SU-DHL-6 (cell line): ENCODE data around the gene TNS3.

Source experiments
- H2AFZ ChIP-seq: fragments of 200-600 bp; sonication (generic); 2 replicates; pipeline ENCODE4 v1.6.1; 2014; ENCODE audit warnings: low read depth, mild to moderate bottlenecking, moderate library complexity, mixed read lengths, antibody characterized with exemption, low read length; ENCODE audit not compliant: severe bottlenecking
- H3F3A ChIP-seq: fragments of 200-600 bp; shearing (Covaris generic); 2 replicates; pipeline ENCODE4 v1.6.0; 2016; ENCODE audit warnings: antibody characterized with exemption, mild to moderate bottlenecking; ENCODE audit not compliant: insufficient read depth
- H3K27ac ChIP-seq: fragments of 200-600 bp; sonication (generic); 2 replicates; pipeline ENCODE4 v1.5.1; 2016; ENCODE audit warnings: low read depth, mild to moderate bottlenecking, low read length, moderate library complexity, mixed read lengths
- H3K27me3 ChIP-seq: fragments of 200-600 bp; sonication (generic), shearing (Covaris generic); 2 replicates; pipeline ENCODE4 v1.6.0; 2014; ENCODE audit warnings: mild to moderate bottlenecking, low read length
- H3K36me3 ChIP-seq: fragments of 200-600 bp; sonication (generic); 2 replicates; pipeline ENCODE4 v1.6.1; 2014; ENCODE audit warnings: mild to moderate bottlenecking, low read length, mixed read lengths
- H3K4me2 ChIP-seq: fragments of 300-600, 200-600 bp; shearing (Covaris generic), sonication (generic); 2 replicates; pipeline ENCODE4 v1.6.0; 2014; ENCODE audit warnings: low read length, low read depth, mild to moderate bottlenecking; ENCODE audit not compliant: poor library complexity, severe bottlenecking
- H3K4me3 ChIP-seq: fragments of 200-600 bp; sonication (generic); 2 replicates; pipeline ENCODE4 v1.5.1; 2014; ENCODE audit warnings: antibody characterized with exemption, low read length, mild to moderate bottlenecking, mixed read lengths; ENCODE audit not compliant: insufficient read depth, poor library complexity, severe bottlenecking
- H3K79me2 ChIP-seq: fragments of 200-600 bp; sonication (generic); 2 replicates; pipeline ENCODE4 v1.6.1; 2014; ENCODE audit warnings: mild to moderate bottlenecking, low read length, moderate library complexity; ENCODE audit not compliant: insufficient read depth
- H3K9ac ChIP-seq: fragments of 200-600 bp; sonication (generic); 2 replicates; pipeline ENCODE4 v1.7.0; 2014; ENCODE audit warnings: mild to moderate bottlenecking, low read length
- H3K9me2 ChIP-seq: fragments of 200-600 bp; sonication (generic); replicated peaks from 2 replicates; pipeline ENCODE4 v1.6.1; 2014; ENCODE audit warnings: low read length; ENCODE audit not compliant: insufficient read depth
- H3K9me3 ChIP-seq: fragments of 200-600 bp; sonication (generic); 2 replicates; pipeline ENCODE4 v1.6.1; 2014; ENCODE audit warnings: low read length, mixed read lengths; ENCODE audit not compliant: insufficient read depth
- H4K20me1 ChIP-seq: fragments of 200-600 bp; sonication (generic); 2 replicates; pipeline ENCODE4 v1.6.1; 2014; ENCODE audit warnings: low read depth, mild to moderate bottlenecking, antibody characterized with exemption, low read length, moderate library complexity, mixed read lengths
- EZH2phosphoT487 ChIP-seq: fragments of 200-600 bp; sonication (generic), shearing (Covaris generic); conservative IDR thresholded peaks from 2 replicates; pipeline ENCODE4 v1.6.1; 2018; ENCODE audit warnings: mild to moderate bottlenecking, antibody characterized with exemption, low read length, moderate library complexity, mixed read lengths
- TF ChIP-seq, protein P1 (sequence below): fragments of 200-600 bp; sonication (generic); IDR thresholded peaks from one replicate; pipeline ENCODE4 v1.5.1; 2017; ENCODE audit warnings: antibody characterized with exemption, mild to moderate bottlenecking, low read length, moderate library complexity; ENCODE audit not compliant: insufficient read depth, poor library complexity, severe bottlenecking

TNS3 gene

GRCh38 chr7:47273088-47273487 lies 308.8 kb downstream of the TNS3 start:
- H3K9me2 ChIP-seq = no peaks in the 10 kb centered on the region
- no peaks in the 10 kb centered on the region for H3F3A ChIP-seq
- no peak overlapping the region for H3K9ac ChIP-seq

GRCh38 chr7:47271749-47272148 lies 310.2 kb downstream of the TNS3 start:
- TF ChIP-seq EZH2phosphoT487 = no peak
- TF ChIP-seq, protein P1, sequence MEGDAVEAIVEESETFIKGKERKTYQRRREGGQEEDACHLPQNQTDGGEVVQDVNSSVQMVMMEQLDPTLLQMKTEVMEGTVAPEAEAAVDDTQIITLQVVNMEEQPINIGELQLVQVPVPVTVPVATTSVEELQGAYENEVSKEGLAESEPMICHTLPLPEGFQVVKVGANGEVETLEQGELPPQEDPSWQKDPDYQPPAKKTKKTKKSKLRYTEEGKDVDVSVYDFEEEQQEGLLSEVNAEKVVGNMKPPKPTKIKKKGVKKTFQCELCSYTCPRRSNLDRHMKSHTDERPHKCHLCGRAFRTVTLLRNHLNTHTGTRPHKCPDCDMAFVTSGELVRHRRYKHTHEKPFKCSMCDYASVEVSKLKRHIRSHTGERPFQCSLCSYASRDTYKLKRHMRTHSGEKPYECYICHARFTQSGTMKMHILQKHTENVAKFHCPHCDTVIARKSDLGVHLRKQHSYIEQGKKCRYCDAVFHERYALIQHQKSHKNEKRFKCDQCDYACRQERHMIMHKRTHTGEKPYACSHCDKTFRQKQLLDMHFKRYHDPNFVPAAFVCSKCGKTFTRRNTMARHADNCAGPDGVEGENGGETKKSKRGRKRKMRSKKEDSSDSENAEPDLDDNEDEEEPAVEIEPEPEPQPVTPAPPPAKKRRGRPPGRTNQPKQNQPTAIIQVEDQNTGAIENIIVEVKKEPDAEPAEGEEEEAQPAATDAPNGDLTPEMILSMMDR = no peak
- Histone ChIP-seq H3K36me3 (no peaks in the 10 kb centered on the region), H3K27ac (no peak overlapping the region), H3K4me3 (no peak overlapping the region), H3K9ac (no peak overlapping the region), H2AFZ (no peak overlapping the region), H3K4me2 (no peak overlapping the region), H3F3A (no peaks in the 10 kb centered on the region), H3K9me3 (no peaks in the 10 kb centered on the region), H3K9me2 (no peaks in the 10 kb centered on the region), H3K79me2 (no peaks in the 10 kb centered on the region), H4K20me1 (no peaks in the 10 kb centered on the region), H3K27me3 (no peaks in the 10 kb centered on the region)

More at GRCh38 chr7:47273088-47273487, 308.8 kb downstream of the TNS3 start:
- H4K20me1 ChIP-seq = no peaks in the 10 kb centered on the region
- no peaks in the 10 kb centered on the region for H3K9me3 ChIP-seq
- no peak overlapping the region for H3K4me3 ChIP-seq
- H3K27me3 ChIP-seq = no peaks in the 10 kb centered on the region
- no peaks in the 10 kb centered on the region for H3K36me3 ChIP-seq
- TF ChIP-seq EZH2phosphoT487 = no peak
- TF ChIP-seq, protein P1 = no peak
- no peak overlapping the region for H2AFZ ChIP-seq
- H3K4me2 ChIP-seq = no peak overlapping the region
- H3K79me2 ChIP-seq = no peaks in the 10 kb centered on the region
- no peak overlapping the region for H3K27ac ChIP-seq

DNA sequence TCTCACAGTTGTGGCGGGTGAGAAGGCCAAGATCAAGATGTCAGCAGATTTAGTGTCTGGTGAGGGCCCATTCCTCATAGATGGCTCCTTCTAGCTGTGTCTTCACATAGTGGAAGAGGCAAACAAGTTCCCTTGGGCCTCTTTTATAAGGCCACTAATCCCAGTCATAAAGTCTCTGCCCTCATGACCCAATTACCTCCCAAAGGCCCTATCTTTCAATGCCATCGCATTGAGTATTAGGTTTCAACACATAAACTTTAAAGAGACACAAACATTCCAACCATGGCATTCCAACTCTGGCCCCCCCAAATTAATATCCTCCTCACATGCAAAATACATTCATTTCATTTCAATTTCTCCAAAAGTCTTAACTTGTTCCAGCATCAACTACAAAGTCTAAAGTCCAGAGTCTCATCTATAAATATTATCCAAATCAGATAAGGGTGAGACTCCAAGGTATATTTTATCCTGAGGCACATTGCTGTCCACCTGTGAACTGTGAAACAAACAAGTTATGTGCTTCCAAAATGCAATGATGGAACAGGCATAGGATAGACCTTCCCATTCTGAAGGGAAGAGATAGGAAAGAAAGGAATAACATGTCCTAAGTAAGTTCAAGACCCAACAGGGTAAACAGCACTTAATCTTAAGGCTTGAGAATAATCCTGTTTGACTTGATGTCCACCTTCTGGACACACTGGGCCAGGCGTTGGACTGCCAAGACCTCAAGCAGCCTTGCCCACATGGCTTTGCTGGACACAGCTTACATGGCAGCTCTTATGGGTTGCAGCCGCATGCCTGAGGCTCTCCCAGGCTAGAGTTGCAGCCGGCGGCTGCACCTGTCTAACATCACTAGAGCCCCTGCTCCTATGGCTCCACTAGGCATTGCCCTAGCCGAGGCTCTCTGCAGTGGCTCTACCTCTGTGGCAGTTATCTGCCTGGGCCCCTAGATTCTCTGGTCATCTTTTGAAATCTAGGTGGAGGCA lies 312.8 kb downstream of the TNS3 start:
- no peak overlapping the region for H2AFZ ChIP-seq

More for the DNA sequence above, 312.8 kb downstream of the TNS3 start:
- no peak overlapping the region for H3K9ac ChIP-seq
- H3K36me3 ChIP-seq = no peaks in the 10 kb centered on the region
- H3K79me2 ChIP-seq = no peaks in the 10 kb centered on the region
- H3K27me3 ChIP-seq = no peaks in the 10 kb centered on the region
- H3K4me3 ChIP-seq = no peak overlapping the region
- H3K9me2 ChIP-seq = no peaks in the 10 kb centered on the region
- TF ChIP-seq EZH2phosphoT487 = no peak
- TF ChIP-seq, protein P1 = no peak
- no peak overlapping the region for H3K27ac ChIP-seq
- H3F3A ChIP-seq = no peaks in the 10 kb centered on the region
- no peaks in the 10 kb centered on the region for H4K20me1 ChIP-seq
- no peak overlapping the region for H3K4me2 ChIP-seq
- H3K9me3 ChIP-seq = no peaks in the 10 kb centered on the region
